Measurements from ENCODE around the gene HTR6.

DNA sequence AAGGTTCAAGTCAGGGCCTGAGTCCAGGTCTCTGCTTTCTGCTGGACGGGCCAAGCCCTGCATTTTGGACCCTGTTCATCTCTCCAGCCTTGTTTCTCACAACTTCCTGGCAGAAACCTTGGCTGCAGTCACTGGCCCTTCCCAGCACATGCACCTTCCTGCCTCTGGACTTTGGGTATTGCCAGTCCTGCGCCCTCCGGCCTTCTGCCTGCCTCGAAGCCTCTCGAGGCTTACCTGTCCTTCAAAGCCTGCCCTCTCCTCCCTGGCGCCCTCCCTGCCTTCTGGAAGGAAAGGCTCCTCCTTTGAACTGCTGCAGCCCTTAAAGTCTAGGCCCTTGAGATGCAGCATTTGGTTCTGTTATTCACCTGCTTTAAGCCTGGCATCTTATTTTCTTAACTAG is 52.8 kb downstream of the HTR6 start:
- TF ChIP-seq CTCF (conservative IDR thresholded peaks at IDR 0.05; ENCODE audit: low read depth, low read length): no peak
- no peak for TF ChIP-seq EZH2 (IDR thresholded peaks at IDR 0.05; ENCODE audit: low read length, unreplicated experiment)
